T-helper 2 cell treated with Interferon-gamma antibody and Interleukin-4, amounts not matched to agents 100 ng/mL and 5 ng/mL, for 36 hours (primary cell): ENCODE results near the gene ARHGEF39. TPM values are rescaled to one million over a fixed set of nuclear protein-coding genes. Genes with fewer than 3 reads are reported as not detected.

ENCODE experiments used
- intact Hi-C: fragments of 100-400 bp; cut with micrococcal nuclease; formaldehyde crosslinking; loops from one replicate; pipeline ENCODE4 v1.15.1; 2023
- total RNA-seq: library from RNA; stranded (reverse); gene quantifications from 2 replicates; pipeline ENCODE4 v1.2.3, GENCODE V29; 2022

The ARHGEF39 gene, protein sequence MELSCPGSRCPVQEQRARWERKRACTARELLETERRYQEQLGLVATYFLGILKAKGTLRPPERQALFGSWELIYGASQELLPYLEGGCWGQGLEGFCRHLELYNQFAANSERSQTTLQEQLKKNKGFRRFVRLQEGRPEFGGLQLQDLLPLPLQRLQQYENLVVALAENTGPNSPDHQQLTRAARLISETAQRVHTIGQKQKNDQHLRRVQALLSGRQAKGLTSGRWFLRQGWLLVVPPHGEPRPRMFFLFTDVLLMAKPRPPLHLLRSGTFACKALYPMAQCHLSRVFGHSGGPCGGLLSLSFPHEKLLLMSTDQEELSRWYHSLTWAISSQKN
- total RNA-seq: 14.7 and 15.4 TPM in 2 replicates

DNA sequence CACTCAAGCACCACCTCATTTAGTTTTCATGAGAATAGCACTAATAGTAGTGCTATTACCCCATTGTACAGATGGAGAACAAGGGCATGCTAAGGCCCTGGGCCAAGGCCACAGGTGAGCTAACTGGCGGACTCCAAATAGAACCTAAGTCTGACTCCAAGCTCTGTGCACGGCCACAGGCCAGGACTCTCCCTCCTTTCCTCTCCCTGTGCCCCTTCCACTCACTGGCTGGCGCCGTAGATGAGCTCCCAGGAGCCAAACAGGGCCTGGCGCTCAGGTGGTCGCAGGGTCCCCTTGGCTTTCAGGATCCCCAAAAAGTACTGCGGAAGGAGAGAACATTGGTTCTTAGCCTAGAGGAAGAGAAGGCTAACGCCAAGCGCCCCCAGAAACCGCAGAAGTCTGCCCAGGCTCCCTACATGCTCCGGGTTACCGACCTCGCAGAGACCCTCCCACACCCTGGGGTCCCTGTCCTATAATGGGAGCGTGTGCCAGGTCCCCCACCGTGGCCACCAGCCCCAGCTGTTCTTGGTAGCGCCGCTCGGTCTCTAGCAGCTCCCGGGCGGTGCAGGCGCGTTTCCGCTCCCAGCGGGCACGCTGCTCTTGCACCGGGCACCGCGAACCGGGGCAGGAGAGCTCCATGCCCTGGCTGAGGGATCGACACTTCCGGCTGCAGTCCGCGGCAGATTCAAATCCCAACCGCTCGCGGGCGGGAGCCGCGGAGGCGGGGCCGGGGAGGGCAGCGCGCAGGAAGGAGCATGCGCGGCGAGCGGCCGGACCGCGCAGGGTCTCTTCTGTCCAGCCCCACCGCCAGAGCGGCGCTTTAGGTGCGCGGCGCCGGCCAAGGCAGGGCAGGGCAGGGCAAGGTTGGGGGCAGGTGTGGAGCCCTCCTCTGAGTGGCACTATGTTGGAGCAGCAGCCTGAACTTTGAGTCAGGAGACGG lies at the start of gene ARHGEF39:
Gene ARHGEF39 (minus strand): TSS at position 665 of the 940 bp plus-strand sequence. CDS start 26 bp downstream, at position 639.
- intact Hi-C loops: no loop called here

DNA sequence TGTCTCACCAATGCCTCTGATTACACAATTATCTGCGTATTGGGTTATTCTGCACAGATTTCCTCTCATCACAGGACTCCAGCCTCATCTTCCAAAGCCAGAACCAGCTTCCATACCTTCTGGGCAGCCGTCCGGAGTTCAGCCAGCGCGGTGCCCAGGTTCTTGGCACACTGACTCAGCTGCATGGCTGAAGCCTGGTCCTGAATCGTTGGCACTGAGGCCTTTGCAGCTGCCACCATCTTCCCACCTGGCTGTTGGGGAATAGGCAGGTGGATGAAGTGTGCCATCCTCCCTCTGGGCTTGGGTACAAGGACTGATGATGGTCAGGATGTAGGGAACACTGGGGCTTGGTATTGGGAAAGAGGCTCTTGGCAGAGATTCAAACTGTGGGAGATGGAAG lies 49.1 kb upstream of the ARHGEF39 start:
- intact Hi-C loops: no loop called here

DNA sequence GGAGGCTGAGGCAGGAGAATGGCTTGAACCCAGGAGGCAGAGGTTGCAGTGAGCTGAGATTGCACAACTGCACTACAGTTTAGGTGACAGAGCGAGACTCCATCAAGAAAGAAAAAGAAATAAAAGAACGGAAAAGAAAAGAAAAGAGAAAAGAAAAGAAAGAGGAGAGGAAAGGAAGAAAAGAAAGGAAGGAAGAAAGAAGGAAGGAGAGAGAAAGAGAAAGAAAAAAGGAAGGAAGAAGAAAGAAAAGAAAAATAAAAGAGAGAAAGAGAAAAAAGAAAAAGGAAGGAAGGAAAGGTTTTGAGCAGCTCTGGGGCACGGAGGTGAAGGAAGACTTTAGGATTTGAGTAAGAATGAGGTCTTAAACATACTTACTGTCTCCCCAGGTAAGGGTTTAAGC lies 48.6 kb upstream of the ARHGEF39 start:
- intact Hi-C loops: no loop called here

DNA sequence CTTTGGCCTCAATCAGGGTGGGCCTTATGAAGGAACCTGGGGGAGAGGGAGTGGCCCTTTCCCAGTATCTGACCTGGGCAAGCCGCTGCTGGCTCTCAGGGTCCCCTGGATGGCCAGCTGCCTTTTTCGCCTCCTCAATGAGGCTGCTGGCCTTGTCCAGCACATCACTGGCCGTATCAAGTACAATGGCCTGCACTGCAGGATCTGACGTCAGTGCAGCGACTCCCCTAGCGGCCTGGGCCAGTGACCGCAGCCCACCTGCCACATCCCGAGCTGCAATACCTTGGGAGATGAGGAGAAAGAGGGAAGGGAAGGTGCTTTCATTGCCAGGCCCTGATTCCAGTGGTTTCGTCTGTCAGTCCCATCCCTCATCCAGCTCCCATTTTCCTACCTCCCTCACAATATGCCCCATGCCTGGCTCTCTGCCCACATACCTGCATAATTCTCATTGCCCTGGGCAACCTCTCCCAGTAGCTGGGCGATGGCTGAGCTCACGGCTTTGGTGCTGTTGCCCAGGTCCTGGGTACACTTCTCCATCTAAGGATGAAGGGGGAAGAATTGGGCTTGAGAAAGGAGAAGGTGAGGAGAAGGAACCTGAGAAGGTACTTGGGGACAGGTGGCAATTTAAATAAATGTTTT lies 47.9 kb upstream of the ARHGEF39 start:
- intact Hi-C loops: no loop called here

DNA sequence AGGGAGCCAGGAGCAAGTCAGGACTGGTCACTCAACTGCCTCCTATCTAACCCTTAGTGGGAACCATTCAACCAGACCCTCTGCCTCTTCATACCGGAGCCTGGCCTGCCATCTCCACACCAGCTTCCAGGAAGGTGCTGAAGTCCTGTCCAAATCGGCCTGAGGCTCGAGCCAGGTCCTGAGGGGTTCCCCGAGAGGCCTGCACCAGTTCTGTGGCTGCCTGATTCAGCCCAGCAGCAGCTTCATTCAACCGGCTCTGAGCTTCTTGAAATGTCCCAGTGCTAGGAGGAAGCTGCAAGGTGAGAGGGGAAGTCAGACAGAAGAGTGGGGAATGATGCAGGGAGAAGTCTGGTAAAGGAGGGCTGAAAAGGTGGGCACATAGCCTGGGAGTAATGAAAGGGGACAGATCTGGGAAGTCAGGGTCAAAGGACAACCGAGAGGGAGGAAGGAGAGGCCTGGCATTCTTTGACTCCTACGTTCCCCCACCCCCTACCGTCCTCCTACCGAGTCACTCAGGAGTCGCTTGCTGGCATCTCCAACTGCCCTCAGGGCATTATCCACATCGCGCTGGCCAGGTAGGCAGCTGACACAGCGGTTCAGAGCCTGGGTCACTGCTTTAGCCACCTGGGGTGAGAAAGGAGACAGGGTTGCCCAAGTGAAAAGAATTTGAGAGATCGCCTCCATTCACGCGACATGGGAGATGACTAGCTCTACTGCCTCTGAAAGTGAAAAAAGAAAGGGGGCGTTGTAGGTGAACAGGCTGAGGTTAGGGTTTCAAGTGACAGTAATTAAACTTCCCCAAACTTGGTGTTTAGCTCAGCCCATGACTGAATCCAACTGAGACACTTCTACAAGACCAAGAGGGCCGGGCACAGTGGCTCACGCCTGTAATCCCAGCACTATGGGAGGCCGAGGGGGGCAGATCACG lies 46.8 kb upstream of the ARHGEF39 start:
- intact Hi-C loops: no loop called here

DNA sequence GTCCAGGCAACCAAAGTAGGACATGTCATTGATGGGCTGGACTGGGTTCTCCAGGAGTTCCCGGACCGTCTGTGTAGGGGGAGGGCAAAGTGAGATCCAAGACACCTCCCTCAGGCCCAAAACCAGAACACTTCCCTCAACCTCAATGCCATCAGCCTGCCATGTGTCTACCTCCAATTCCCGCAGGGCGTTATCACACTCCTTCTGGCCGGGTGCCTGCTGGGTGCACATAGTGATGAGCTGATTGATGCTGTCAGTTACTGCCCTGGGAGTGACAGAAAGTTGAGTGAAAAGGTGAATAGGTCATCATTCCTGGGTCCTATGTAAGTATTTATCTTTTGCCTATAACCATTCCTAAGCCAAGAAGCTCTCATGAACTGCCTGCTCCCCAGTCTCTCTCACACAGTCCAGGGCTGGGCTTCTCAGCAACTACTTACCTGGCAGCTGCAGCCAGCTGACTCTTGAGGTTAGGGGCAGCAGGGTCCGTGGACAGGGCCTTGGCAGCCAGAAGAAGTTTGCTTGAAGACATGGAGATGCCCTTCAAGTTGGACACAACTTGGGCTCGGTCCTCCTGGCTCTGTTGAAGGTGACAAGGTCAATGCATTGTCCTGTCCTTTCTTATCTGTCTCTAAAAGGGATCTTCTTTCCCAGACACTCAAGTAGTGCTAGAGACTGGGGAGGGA lies 46.0 kb upstream of the ARHGEF39 start:
- intact Hi-C loops: no loop called here

DNA sequence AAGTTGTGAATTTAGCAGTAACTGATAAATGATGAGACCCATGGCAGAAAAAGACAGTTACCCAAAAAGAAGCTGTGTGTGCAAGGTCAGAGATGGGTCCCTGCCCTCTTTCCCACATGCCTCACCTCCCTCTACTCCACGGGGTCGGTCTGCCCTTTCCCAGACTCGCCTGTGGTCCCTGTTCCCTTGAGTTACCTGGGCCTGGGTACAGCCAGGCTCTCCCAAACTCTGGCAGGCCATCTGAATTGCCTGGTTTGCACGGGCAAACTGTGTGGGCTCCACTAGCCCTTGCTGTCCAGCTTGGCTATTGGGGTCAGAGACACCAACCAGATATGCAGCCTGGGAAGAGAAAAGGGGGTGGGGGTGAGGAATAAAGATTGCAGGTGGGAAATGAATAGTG lies 43.2 kb upstream of the ARHGEF39 start:
- intact Hi-C loops: no loop called here

DNA sequence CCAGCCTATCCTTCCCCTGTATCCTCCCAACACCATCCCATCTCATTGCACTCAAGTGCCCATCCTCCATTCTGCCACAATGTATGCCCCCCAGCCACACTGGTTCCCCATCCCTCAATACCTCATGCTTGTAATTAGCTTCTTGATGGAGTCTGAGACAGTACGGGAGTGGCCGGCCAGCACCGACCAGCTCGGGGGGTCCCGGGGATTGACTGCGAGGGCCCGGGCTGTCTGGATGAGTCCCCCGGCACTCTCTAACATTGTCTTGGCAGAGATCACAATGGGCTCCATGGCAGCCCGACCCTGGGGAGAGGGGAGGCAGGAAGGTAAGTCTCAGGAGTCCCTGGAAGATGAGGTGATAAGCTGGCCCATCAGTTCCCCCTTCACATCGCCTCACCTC lies 42.0 kb upstream of the ARHGEF39 start:
- intact Hi-C loops: no loop called here

DNA sequence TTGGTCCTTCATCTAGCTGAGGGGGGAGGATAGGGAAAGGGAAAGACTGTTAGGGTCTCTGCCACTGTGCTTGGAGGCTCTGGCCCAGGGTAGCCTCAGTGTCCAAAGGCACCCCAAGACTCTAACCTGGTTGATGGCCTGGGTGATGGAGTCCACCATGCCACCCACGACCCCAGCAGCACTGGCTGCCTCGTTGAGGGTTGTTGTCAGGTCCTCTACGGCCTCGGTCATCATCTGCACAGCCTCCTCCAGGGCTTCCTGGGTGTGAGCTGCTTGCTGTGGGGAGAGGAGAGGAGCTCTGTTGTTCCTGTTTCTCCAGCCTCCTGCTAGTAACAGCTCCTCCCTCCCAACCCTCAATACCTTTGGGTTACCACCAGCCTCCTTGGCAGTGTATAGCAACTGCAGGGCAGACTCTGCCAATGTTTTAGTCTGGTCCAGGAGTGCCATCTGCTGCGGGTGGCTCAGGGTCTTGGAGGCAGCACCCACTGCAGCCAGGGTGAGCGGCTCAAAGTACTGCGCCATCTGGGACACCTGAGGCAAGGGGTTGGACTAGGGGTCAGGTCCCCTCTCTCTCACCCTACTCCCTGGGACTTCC lies 40.9 kb upstream of the ARHGEF39 start:
- intact Hi-C loops: no loop called here

DNA sequence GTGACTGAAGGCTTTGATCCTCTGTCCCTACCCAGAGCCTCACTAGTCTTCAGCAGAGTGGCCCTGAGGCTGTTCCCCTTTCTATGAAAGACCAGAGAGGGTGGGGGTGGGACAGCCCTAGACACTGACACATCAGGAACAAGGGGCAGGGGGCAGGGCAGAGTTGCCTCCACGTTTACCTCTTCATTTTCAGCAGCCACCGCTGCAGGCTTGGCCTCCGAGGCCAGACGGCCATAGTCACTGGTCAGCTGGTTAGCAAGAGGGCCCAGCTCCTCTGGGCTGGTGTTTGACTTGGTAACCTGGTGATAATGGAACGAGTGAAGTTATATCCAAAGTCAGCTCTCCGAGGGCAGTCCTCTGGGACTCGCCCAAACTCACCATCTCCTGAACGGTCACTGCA lies 40.4 kb upstream of the ARHGEF39 start:
- intact Hi-C loops: no loop called here

DNA sequence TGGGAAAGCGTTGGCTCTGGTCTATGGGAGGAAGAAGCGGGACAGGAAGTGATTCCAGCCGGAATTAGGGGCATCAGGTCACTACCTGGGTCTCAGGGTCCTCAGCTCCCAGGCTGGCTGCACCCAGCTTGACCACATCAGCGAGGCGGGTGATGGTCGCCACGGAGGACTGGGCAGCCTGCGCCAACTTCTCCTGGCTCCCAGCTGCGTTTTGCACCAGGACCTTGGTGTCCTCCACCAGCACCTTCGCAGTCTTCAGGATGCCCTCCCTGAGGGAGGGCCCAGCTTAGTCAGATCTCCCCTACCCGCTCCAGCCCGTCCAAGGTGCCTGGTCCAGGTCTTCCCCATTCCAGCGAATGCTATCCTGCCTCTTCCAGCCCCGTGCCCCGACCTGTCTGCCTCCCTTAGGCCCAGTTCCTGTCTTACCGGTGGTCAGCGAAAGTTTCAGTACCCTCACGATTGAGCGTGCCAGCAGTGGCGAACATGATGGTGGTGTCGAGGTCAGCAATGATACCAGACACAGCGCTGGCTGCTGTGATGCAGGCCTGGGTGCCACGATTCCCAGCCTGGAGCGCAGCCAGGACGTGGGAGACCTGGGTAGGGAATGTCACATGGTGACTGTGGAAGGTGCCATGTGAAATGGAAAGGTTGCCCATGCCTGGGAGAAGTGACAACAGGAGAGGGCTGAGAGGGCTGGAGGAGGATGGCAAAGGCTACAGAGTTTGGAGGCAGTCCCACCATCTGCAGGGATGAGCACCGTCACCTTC lies 39.1 kb upstream of the ARHGEF39 start:
- intact Hi-C loops: no loop called here

DNA sequence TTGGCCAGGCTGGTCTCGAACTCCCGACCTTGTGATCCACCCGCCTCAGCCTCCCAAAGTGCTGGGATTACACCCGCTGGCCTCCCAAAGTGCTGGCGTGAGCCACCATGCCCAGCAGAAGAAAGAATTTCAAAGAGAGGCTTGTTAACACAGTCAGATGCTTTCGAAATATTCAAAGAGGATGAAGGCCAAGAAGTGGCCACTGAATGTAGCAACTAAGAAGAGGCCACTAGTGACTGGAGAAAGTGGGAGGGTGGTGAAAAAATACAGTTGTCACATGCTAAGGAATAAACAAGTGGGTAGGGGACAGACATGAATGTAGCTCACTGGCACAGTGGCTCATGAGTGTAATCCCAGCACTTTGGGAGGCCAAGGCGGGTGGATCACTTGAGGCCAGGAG lies 37.7 kb upstream of the ARHGEF39 start:
- intact Hi-C loops: no loop called here

DNA sequence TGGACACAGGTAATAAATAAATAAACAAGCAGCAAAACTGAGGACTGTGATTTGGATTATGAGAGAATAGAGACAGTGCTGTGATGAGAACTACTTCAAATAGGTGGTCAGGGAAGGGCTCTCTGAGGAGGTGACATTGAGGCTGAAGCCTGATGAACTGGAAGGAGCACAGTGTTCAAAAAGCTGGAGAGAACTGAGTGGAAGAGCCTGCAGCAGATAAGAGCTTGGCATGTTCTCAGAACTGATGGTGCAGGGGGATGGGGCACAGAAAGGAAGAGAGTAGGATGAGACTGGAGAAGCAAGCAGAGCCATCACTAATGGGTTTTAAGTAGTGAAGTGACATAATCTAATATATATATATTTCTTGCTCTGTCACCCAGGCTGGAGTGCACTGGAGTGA lies 35.9 kb upstream of the ARHGEF39 start:
- intact Hi-C loops: no loop called here

DNA sequence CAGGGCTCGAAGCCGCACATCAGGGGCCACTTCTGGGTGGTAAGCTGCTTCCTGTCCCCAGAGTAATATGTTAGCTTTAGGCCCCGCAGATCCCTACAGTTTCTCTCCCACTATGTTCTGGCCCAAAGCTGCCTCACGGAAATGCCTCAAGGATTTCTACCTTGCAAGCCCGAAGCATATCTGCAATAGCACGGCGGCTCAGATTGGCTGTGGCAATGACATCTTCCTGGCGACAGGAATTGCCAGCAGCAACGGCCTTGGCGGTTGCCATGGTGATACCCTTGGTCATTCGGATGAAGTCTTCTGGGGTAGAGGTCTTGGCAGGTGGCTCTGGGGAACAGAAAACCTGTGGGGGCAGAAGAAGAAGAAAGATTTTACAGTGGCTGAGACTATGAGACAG lies 35.0 kb upstream of the ARHGEF39 start:
- intact Hi-C loops: no loop called here

DNA sequence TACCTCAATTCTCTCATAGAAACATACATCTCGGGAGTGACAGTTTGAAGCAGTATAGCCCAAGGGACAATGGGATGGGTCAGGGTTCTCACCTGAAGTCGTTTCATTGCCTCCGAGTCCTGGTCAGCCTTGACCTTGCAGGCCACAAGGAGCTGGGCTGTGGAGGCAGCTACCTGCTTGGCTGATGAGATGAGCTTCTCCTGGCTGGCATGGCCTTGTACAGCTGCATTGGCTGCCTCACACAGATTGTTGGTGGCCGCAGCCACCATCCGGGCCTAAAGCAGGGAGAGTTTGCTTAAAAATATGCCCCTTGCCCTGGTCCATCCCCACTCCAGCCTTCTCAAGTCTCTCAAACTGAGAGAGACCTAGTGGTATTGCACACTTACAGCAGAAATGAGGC lies 33.2 kb upstream of the ARHGEF39 start:
- intact Hi-C loops: no loop called here

DNA sequence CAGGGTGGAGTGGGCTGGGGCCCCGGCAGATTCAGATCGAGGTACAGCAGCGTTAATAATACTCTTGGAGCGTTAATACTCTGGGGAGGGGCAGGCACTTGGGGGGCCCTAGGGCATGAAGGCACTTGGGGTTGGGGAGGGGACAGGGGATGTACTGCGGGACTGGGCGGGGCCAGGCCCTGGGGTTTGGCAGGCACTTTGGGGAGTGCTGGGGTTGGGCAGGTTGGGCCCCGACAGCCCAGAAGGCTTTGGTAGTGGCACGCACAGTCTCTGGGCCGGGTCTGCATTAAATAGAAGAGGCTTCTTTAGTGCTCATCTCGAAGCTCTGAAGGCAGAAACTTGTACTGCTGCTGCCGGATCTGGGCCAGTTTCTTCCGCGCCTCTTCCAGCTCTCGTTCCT lies 32.5 kb upstream of the ARHGEF39 start:
- intact Hi-C loops: loop anchor here (2.0 kb wide), 2 partner anchors 31 to 39 kb away; partner anchors contain the start of genes CCDC107 and RMRP

DNA sequence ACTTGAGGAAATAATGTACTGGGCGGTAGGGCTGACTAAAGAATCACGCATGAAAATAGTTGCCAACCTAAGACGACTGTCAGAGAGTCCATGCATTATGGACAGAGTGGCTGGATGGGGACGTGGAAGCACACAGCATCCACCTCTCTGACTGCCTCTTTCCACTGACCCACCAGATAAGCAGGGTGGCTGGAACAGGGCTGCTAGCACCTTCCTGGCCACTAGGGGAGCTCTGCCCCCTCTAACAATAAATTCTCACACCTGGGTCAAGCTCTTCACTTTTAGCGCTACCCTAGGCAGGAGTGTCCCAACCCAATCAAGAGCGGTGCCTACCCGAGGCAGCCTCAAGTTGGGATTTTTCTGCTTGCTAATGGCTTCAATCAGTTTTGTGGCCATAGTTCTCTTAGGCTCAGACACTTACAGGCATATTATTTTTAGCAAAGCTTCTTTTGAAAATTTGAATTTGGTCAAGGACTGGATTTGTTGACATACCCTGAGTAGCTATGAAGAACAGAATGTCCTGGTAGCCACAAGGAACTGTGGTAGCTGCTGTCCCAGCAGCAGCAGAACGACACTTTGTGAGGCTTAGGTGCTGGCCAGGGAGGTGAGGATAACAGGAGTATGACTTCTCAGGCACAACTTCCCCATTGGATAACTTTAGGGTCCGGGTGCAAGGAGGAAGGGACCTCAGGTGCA lies 31.7 kb upstream of the ARHGEF39 start:
- intact Hi-C loops: loop anchor here (2.0 kb wide), 2 partner anchors 32 to 38 kb away; partner anchors contain the start of genes CCDC107 and RMRP

DNA sequence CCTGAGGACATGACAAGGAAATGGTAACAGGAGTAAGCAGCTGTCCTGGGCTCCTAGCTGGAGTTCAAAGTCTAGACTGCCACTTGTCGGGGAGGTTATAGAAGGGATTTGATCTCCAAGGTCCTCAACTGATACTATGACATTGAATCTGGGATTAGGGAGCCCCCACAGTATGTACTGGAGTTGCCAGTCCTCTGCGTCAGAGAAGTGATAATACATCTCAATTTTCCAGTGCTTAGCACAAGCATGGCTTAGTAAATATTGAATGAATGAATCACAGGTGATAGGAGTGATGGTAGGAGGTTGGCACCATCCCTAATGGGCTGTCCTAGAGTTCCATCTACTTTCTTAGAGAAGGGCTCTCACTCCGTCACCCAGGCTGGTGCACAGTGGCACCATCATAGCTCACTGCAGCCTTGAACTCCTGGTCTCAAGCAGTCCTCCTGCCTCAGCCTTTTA lies 31.0 kb upstream of the ARHGEF39 start:
- intact Hi-C loops: loop anchor here (2.0 kb wide), 2 partner anchors 33 to 37 kb away; partner anchors contain the start of genes CCDC107 and RMRP
